Measurements from ENCODE around the gene ADAM10.
A peak's percentile ranks its signal among the peaks of the same experiment; 100 is the strongest.

The ADAM10 gene

GRCh38 chr15:58575045-58575786 is 174.3 kb downstream of the ADAM10 start:
- DNase-seq (ENCODE audit: low read depth) = no peak

- DNase-seq (ENCODE audit: low read depth) = no peak
These were observed 174.9 kb downstream of the ADAM10 start for GRCh38 chr15:58574631-58575030.

GRCh38 chr15:58573270-58573669 is 176.2 kb downstream of the ADAM10 start:
- DNase-seq (ENCODE audit: low read depth) = no peak

GRCh38 chr15:58572521-58572920 is 177.0 kb downstream of the ADAM10 start:
- DNase-seq (ENCODE audit: low read depth) = no peak

GRCh38 chr15:58571491-58571890 is 178.0 kb downstream of the ADAM10 start:
- DNase-seq (ENCODE audit: low read depth) = no peak

- no peak for DNase-seq (ENCODE audit: low read depth)
These were observed 180.1 kb downstream of the ADAM10 start for GRCh38 chr15:58569455-58569854.

GRCh38 chr15:58568157-58568571 is 181.3 kb downstream of the ADAM10 start:
- DNase-seq (ENCODE audit: low read depth) = no peak

GRCh38 chr15:58566029-58566428 is 183.5 kb downstream of the ADAM10 start:
- peak; percentile 33 for DNase-seq (ENCODE audit: low read depth)

GRCh38 chr15:58565619-58566018 is 183.9 kb downstream of the ADAM10 start:
- DNase-seq (ENCODE audit: low read depth) = no peak

GRCh38 chr15:58564981-58565380 is 184.5 kb downstream of the ADAM10 start:
- DNase-seq (ENCODE audit: low read depth) = no peak

GRCh38 chr15:58562135-58562534 is 187.4 kb downstream of the ADAM10 start:
- no peak for DNase-seq (ENCODE audit: low read depth)

- DNase-seq (ENCODE audit: low read depth) = no peak
These were observed 188.2 kb downstream of the ADAM10 start for GRCh38 chr15:58561321-58561720.

- DNase-seq (ENCODE audit: low read depth) = no peak
These were observed 189.5 kb downstream of the ADAM10 start for GRCh38 chr15:58559904-58560588.

GRCh38 chr15:58558777-58559176 is 190.7 kb downstream of the ADAM10 start:
- no peak for DNase-seq (ENCODE audit: low read depth)

- DNase-seq (ENCODE audit: low read depth) = no peak
These were observed 193.0 kb downstream of the ADAM10 start for GRCh38 chr15:58556541-58556940.

GRCh38 chr15:58556028-58556361 is 193.5 kb downstream of the ADAM10 start:
- no peak for DNase-seq (ENCODE audit: low read depth)

GRCh38 chr15:58555162-58556027 is 194.1 kb downstream of the ADAM10 start:
- DNase-seq (ENCODE audit: low read depth) = no peak

GRCh38 chr15:58554758-58555157 is 194.7 kb downstream of the ADAM10 start:
- no peak for DNase-seq (ENCODE audit: low read depth)

- no peak for DNase-seq (ENCODE audit: low read depth)
These were observed 196.1 kb downstream of the ADAM10 start for GRCh38 chr15:58553365-58553918.

GRCh38 chr15:58552505-58553364 is 196.8 kb downstream of the ADAM10 start:
- no peak for DNase-seq (ENCODE audit: low read depth)

GRCh38 chr15:58551764-58552504 is 197.6 kb downstream of the ADAM10 start:
- DNase-seq (ENCODE audit: low read depth) = peak; percentile 99
